ENCODE data around the gene IMPA2. TPM values are rescaled to one million over a fixed set of nuclear protein-coding genes. Genes with fewer than 3 reads are reported as not detected.

The IMPA2 gene
- total RNA-seq: 16.8 and 21.3 TPM in 2 replicates

GRCh38 chr18:11981192-11981542, at the start of gene IMPA2:
TSS of gene IMPA2 (plus strand) at chr18:11981507. CDS start at chr18:11981670, 163 bp downstream.

Other genes starting within 250 kb of the IMPA2 start
- 25.7 and 25.9 TPM in 2 replicates for gene CHMP1B, start 130.1 kb upstream of the IMPA2 start, total RNA-seq
- gene MPPE1, start 73.2 kb upstream of the IMPA2 start, total RNA-seq: 23.0 and 33.4 TPM in 2 replicates
- not detected in 2 replicates for gene ANKRD62, start 112.3 kb downstream of the IMPA2 start, total RNA-seq

Data from myometrial cell (primary cell).